Natural killer cell (primary cell): ENCODE measurements around the gene PATE3. TPM values are rescaled to one million over a fixed set of nuclear protein-coding genes. Genes with fewer than 3 reads are reported as not detected.

ENCODE experiments used
- ATAC-seq, 3 donors: fragments of 150-1000 bp in 2 of 3; fragments of 200-7000 bp in 1 of 3; cut with Tn5 transposase; 1 replicate in 1 of 3; 2 replicates in 2 of 3; pipeline ENCODE4 v1.10.0; 2021; ENCODE audit warnings: mild to moderate bottlenecking in 2 of 3, moderate library complexity in 2 of 3
- DNase-seq, 2 donors: peaks; one replicate each; pipeline versions ENCODE4 v3.0.0 to v3.0.0-alpha.2; 2013 to 2021; ENCODE audit warnings: mixed read lengths in 1 of 2
- H3K27ac ChIP-seq: one replicate; pipeline ENCODE4 v1.5.1; 2013; ENCODE audit warnings: mild to moderate bottlenecking, low read length
- H3K27me3 ChIP-seq: one replicate; pipeline ENCODE4 v1.6.1; 2013; ENCODE audit warnings: low read length; ENCODE audit not compliant: control insufficient read depth, insufficient read depth
- H3K36me3 ChIP-seq: one replicate; pipeline ENCODE4 v1.6.1; 2013; ENCODE audit warnings: low read length; ENCODE audit not compliant: control insufficient read depth, insufficient read depth
- H3K4me1 ChIP-seq: one replicate; pipeline ENCODE4 v1.6.1; 2013; ENCODE audit warnings: low read length; ENCODE audit not compliant: control insufficient read depth, insufficient read depth
- H3K4me3 ChIP-seq: one replicate; pipeline ENCODE4 v1.5.1; 2013; ENCODE audit warnings: low read length
- H3K9me3 ChIP-seq: one replicate; pipeline ENCODE4 v1.6.1; 2013; ENCODE audit warnings: low read length; ENCODE audit not compliant: control insufficient read depth, insufficient read depth
- H3K27ac Mint-ChIP-seq, 2 donors: one replicate each; pipeline ENCODE4 v1.8.0; 2022; ENCODE audit warnings: mild to moderate bottlenecking in 2 of 2, mixed read lengths in 2 of 2, moderate library complexity in 1 of 2
- H3K27me3 Mint-ChIP-seq, 2 donors: one replicate each; pipeline ENCODE4 v1.8.0; 2022; ENCODE audit warnings: low read depth in 2 of 2, mixed read lengths in 2 of 2
- H3K36me3 Mint-ChIP-seq: one replicate; pipeline ENCODE4 v1.8.0; 2022; ENCODE audit warnings: mixed read lengths
- H3K4me1 Mint-ChIP-seq, 2 donors: one replicate each; pipeline ENCODE4 v1.8.0; 2022; ENCODE audit warnings: mixed read lengths in 2 of 2
- H3K4me3 Mint-ChIP-seq: one replicate; pipeline ENCODE4 v1.8.0; 2022; ENCODE audit warnings: mild to moderate bottlenecking, moderate library complexity, mixed read lengths
- H3K9me3 Mint-ChIP-seq, 2 donors: one replicate each; pipeline ENCODE4 v1.8.0; 2022; ENCODE audit warnings: mixed read lengths in 2 of 2
- WGBS: methylation state at CpG from one replicate; pipeline ENCODE4 v1.1.7; 2013; ENCODE audit warnings: missing lambda C conversion rate; ENCODE audit not compliant: insufficient coverage; 5-methylcytosine and 5-hydroxymethylcytosine counted together
- intact Hi-C: fragments of 100-400 bp; cut with micrococcal nuclease; formaldehyde crosslinking; loops from one replicate; pipeline ENCODE4 v1.14.2; 2022
- total RNA-seq, 4 donors: library from RNA; stranded (reverse); fragments of 120-200 nt in 1 of 4; gene quantifications; one replicate each; pipeline versions ENCODE4 v1.2.3 to v1.2.4, GENCODE V29; 2013 to 2022
- TF ChIP-seq, protein P1 (sequence below): fragments of 200-600 bp; IDR thresholded peaks from one replicate; pipeline ENCODE4 v1.8.0; 2022; ENCODE audit warnings: antibody characterized with exemption

Gene PATE3
- total RNA-seq, 3 donors from 2014 or later (not counting 1 experiment from before 2014, with no cell fraction given): not detected

DNA sequence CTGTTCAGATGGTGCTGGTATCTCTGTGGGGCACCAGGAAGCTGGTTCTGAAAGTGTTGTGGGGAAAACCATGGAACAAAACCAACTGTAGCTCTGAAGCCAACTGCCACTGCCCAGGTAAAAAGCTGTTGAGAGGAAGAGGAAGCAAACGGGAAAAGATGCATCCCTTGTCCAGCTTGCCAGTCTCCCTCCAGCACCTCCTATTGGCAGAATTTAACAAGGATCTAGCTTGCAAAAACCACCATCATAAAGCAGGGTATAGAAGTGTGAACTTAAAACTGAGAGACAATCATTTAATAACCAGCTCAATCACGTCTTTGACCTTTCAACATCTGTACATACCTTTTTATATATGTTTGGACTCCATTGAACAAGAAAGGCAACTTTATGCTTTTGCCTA lies 37.3 kb upstream of the PATE3 start:
- H3K9me3 Mint-ChIP-seq: no peaks in the 10 kb centered on the region
- DNase-seq: no peak
- no peaks in the 10 kb centered on the region for H3K4me1 ChIP-seq
- 42% methylated on average over 2 of the region's 2 CpGs for WGBS
- no peaks in the 10 kb centered on the region for H3K4me1 Mint-ChIP-seq
- H3K27me3 Mint-ChIP-seq: peaks cover 6 to 23% of the 10 kb centered on the region in 2 donors
- no peaks in the 10 kb centered on the region for H3K36me3 ChIP-seq
- no peak overlapping the region for H3K27ac Mint-ChIP-seq
- ATAC-seq: no peak
- intact Hi-C loops: no loop called here
- no peaks in the 10 kb centered on the region for H3K9me3 ChIP-seq
- no peak overlapping the region for H3K4me3 Mint-ChIP-seq
- no peak overlapping the region for H3K27ac ChIP-seq
- no peak overlapping the region for H3K4me3 ChIP-seq
- peaks cover 3% of the 10 kb centered on the region for H3K27me3 ChIP-seq
- TF ChIP-seq, protein P1, sequence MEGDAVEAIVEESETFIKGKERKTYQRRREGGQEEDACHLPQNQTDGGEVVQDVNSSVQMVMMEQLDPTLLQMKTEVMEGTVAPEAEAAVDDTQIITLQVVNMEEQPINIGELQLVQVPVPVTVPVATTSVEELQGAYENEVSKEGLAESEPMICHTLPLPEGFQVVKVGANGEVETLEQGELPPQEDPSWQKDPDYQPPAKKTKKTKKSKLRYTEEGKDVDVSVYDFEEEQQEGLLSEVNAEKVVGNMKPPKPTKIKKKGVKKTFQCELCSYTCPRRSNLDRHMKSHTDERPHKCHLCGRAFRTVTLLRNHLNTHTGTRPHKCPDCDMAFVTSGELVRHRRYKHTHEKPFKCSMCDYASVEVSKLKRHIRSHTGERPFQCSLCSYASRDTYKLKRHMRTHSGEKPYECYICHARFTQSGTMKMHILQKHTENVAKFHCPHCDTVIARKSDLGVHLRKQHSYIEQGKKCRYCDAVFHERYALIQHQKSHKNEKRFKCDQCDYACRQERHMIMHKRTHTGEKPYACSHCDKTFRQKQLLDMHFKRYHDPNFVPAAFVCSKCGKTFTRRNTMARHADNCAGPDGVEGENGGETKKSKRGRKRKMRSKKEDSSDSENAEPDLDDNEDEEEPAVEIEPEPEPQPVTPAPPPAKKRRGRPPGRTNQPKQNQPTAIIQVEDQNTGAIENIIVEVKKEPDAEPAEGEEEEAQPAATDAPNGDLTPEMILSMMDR: no peak
- no peaks in the 10 kb centered on the region for H3K36me3 Mint-ChIP-seq

DNA sequence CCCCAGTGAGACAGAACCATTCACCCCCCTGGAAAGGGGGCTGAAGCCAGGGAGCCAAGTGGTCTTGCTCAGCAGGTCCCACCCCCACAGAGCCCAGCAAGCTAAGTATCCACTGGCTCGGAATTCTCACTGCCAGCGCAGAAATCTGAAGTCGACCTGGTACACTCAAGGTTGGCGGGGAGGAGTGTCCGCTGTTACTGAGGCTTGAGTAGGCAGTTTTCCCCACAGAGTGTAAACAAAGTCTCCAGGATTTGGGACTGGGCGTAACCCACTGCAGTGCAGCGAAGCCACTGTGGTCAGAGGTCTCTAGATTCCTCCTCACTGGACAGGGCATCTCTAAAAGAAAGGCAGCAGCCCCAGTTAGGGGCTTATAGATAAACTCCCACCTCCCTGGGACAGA lies 31.9 kb upstream of the PATE3 start:
- no peak for DNase-seq
- Histone ChIP-seq H3K27ac (no peak overlapping the region), H3K4me1 (no peaks in the 10 kb centered on the region), H3K4me3 (no peak overlapping the region), H3K9me3 (no peaks in the 10 kb centered on the region), H3K27me3 (no peaks in the 10 kb centered on the region), H3K36me3 (no peaks in the 10 kb centered on the region)
- WGBS: 80% methylated on average over 7 of the region's 7 CpGs
- intact Hi-C loops: no loop called here
- TF ChIP-seq, protein P1: no peak
- Mint-ChIP-seq H3K36me3 (no peaks in the 10 kb centered on the region), H3K4me1 (no peaks in the 10 kb centered on the region), H3K27ac (no peak overlapping the region), H3K9me3 (peaks cover 4 to 5% of the 10 kb centered on the region in 2 donors), H3K4me3 (no peak overlapping the region), H3K27me3 (peaks cover 13 to 15% of the 10 kb centered on the region in 2 donors)
- no peak for ATAC-seq

DNA sequence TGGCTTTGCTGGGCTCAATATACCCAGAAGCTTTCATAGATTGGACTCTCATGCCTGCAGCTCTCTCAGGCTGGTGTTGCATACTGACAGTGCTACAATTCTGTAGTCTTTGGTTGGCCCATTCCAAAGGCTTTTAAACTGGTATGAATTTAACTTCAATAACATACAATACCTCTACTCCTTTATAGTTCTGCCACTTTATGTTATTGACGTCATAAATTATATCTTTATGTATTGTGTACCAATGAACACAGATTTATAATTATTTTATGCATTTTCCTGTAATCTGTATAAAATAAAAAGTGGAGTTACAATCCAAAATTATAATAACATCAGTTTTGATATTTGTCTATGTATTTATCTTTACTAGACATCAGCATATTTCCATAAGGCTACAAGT lies 25.5 kb upstream of the PATE3 start:
- Mint-ChIP-seq H3K27ac (no peak overlapping the region), H3K27me3 (peaks cover 18% of the 10 kb centered on the region in 2 donors), H3K9me3 (peaks cover 0 to 4% of the 10 kb centered on the region in 2 donors), H3K4me1 (no peaks in the 10 kb centered on the region), H3K4me3 (no peak overlapping the region), H3K36me3 (no peaks in the 10 kb centered on the region)
- intact Hi-C loops: no loop called here
- Histone ChIP-seq H3K4me3 (no peak overlapping the region), H3K36me3 (no peaks in the 10 kb centered on the region), H3K27me3 (no peaks in the 10 kb centered on the region), H3K9me3 (no peaks in the 10 kb centered on the region), H3K4me1 (no peaks in the 10 kb centered on the region), H3K27ac (no peak overlapping the region)
- TF ChIP-seq, protein P1: no peak
- DNase-seq: no peak
- no peak for ATAC-seq
- WGBS: no CpG with 5 or more reads among the region's 1 CpG

DNA sequence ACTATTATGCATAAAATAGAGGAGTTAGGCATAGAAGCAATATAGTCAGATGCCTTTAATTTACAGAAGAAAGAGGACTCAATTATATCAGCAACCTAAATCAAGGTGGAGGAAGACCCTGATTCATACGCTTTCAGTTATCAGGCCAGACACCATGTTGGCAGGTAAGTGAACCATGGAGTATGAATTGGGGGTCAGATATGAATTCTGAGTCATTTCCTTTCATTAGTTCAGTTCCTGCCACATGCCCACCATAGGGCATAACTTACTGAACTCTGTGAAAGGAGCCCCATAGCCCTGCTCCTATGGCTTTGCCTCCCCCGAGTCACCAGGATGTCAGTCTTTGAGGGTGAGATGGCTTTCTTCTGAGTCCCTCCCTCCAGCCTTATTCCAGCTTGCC lies 24.4 kb upstream of the PATE3 start:
- Mint-ChIP-seq H3K4me3 (no peak overlapping the region), H3K4me1 (no peaks in the 10 kb centered on the region), H3K9me3 (peaks cover 0 to 2% of the 10 kb centered on the region in 2 donors), H3K27me3 (peaks cover 18 to 26% of the 10 kb centered on the region in 2 donors), H3K36me3 (no peaks in the 10 kb centered on the region), H3K27ac (no peak overlapping the region)
- no peaks in the 10 kb centered on the region for H3K9me3 ChIP-seq
- DNase-seq (no peak), ATAC-seq (no peak)
- H3K4me3 ChIP-seq: no peak overlapping the region
- no peaks in the 10 kb centered on the region for H3K4me1 ChIP-seq
- TF ChIP-seq, protein P1: no peak
- no peaks in the 10 kb centered on the region for H3K27me3 ChIP-seq
- intact Hi-C loops: no loop called here
- WGBS: 89% methylated on average over 1 of the region's 2 CpGs
- no peak overlapping the region for H3K27ac ChIP-seq
- no peaks in the 10 kb centered on the region for H3K36me3 ChIP-seq
